HepG2 (cell line): ENCODE data around the gene MUL1. TPM values are rescaled to one million over a fixed set of nuclear protein-coding genes. Genes with fewer than 3 reads are reported as not detected.
A peak's percentile ranks its signal among the peaks of the same experiment; 100 is the strongest.

Experiments used
- AHDC1 ChIP-seq: sonication (generic); formaldehyde crosslinking; IDR thresholded peaks from 2 replicates; pipeline ENCODE4 v1.5.1; 2020; ENCODE audit warnings: mild to moderate bottlenecking, missing genetic modification reagents, borderline replicate concordance
- EHMT2 ChIP-seq: fragments of 200-600 bp; sonication (generic); IDR thresholded peaks from 2 replicates; pipeline ENCODE4 v1.7.0; 2017; ENCODE audit warnings: antibody characterized with exemption, low read depth, low read length, borderline replicate concordance
- HNRNPK ChIP-seq: fragments of 200-400 bp; formaldehyde crosslinking; IDR thresholded peaks from 2 replicates; pipeline ENCODE4 v1.6.1; 2018; ENCODE audit warnings: low read length, low read depth, moderate library complexity, mild to moderate bottlenecking; ENCODE audit not compliant: poor library complexity, severe bottlenecking
- KMT2B ChIP-seq: IDR thresholded peaks from 2 replicates; pipeline ENCODE4 v1.6.1; 2016; ENCODE audit warnings: missing genetic modification reagents, missing compliant biosample characterization
- MTA3 ChIP-seq: sonication (generic); formaldehyde crosslinking; IDR thresholded peaks from 2 replicates; pipeline ENCODE4 v1.4.0; 2020; ENCODE audit warnings: missing genetic modification reagents
- PRDM10 ChIP-seq: sonication (generic); formaldehyde crosslinking; IDR thresholded peaks from 2 replicates; pipeline ENCODE4 v1.4.0; 2020; ENCODE audit warnings: low read depth, missing genetic modification reagents
- RCOR2 ChIP-seq: IDR thresholded peaks from 2 replicates; pipeline ENCODE4 v1.6.1; 2016; ENCODE audit warnings: missing biosample characterization, missing genetic modification reagents
- SP2 ChIP-seq: sonication (generic); formaldehyde crosslinking; IDR thresholded peaks from 2 replicates; pipeline ENCODE4 v1.5.1; 2020; ENCODE audit warnings: mild to moderate bottlenecking, missing genetic modification reagents
- ZNF44 ChIP-seq: sonication (generic); formaldehyde crosslinking; IDR thresholded peaks from 2 replicates; pipeline ENCODE4 v1.5.1; 2020; ENCODE audit warnings: mild to moderate bottlenecking, missing genetic modification reagents
- ZNF496 ChIP-seq: sonication (generic); formaldehyde crosslinking; IDR thresholded peaks from 2 replicates; pipeline ENCODE4 v1.8.1; 2023; ENCODE audit warnings: mild to moderate bottlenecking, moderate library complexity, missing genetic modification reagents; ENCODE audit not compliant: insufficient replicate concordance
- ZNF703 ChIP-seq: sonication (generic); formaldehyde crosslinking; IDR thresholded peaks from 2 replicates; pipeline ENCODE4 v1.5.1; 2020; ENCODE audit warnings: missing genetic modification reagents, mild to moderate bottlenecking, moderate library complexity, borderline replicate concordance
- ZNF749 ChIP-seq: sonication (generic); formaldehyde crosslinking; IDR thresholded peaks from 2 replicates; pipeline ENCODE4 v1.8.0; 2022; ENCODE audit warnings: mild to moderate bottlenecking, missing genetic modification reagents, moderate library complexity, borderline replicate concordance
- ZNF75D ChIP-seq: sonication (generic); formaldehyde crosslinking; IDR thresholded peaks from 2 replicates; pipeline ENCODE4 v1.8.1; 2023; ENCODE audit warnings: missing genetic modification reagents, mild to moderate bottlenecking, borderline replicate concordance
- polyA plus RNA-seq, 8 experiments: library from polyadenylated mRNA; depleted of rRNA in 3 of 8; stranded (reverse) in 7 of 8; unstranded in 1 of 8; fragments of >200 nt; fragmentation: Illumina TruSeq in 4 of 8; extraction: Trizol in 4 of 8; gene quantifications; 2 replicates each; pipeline versions ENCODE4 v1.2.1 to v1.2.3, GENCODE V29; 2011 to 2016; ENCODE audit warnings: low read depth in 4 of 8, missing spikeins in 1 of 8, mixed read lengths in 1 of 8; ENCODE audit not compliant: insufficient read depth in 1 of 8
- total RNA-seq, 5 experiments: library from RNA; depleted of rRNA; stranded (reverse); fragments of >200 nt; fragmentation: Illumina TruSeq; extraction: Trizol; gene quantifications; 2 replicates each; pipeline ENCODE4 v1.2.3, GENCODE V29; 2016; ENCODE audit warnings: low read depth in 1 of 5
- TF ChIP-seq, protein P1 (sequence below): sonication (generic); formaldehyde crosslinking; IDR thresholded peaks from 2 replicates; pipeline ENCODE4 v1.5.0; 2020; ENCODE audit warnings: mild to moderate bottlenecking, missing genetic modification reagents

The MUL1 gene
- total and polyA plus RNA-seq, 2 of the 13 experiments (the other 11 are each of a cell fraction or from before 2014, with no cell fraction given) = 21.5 to 26.5 TPM

DNA sequence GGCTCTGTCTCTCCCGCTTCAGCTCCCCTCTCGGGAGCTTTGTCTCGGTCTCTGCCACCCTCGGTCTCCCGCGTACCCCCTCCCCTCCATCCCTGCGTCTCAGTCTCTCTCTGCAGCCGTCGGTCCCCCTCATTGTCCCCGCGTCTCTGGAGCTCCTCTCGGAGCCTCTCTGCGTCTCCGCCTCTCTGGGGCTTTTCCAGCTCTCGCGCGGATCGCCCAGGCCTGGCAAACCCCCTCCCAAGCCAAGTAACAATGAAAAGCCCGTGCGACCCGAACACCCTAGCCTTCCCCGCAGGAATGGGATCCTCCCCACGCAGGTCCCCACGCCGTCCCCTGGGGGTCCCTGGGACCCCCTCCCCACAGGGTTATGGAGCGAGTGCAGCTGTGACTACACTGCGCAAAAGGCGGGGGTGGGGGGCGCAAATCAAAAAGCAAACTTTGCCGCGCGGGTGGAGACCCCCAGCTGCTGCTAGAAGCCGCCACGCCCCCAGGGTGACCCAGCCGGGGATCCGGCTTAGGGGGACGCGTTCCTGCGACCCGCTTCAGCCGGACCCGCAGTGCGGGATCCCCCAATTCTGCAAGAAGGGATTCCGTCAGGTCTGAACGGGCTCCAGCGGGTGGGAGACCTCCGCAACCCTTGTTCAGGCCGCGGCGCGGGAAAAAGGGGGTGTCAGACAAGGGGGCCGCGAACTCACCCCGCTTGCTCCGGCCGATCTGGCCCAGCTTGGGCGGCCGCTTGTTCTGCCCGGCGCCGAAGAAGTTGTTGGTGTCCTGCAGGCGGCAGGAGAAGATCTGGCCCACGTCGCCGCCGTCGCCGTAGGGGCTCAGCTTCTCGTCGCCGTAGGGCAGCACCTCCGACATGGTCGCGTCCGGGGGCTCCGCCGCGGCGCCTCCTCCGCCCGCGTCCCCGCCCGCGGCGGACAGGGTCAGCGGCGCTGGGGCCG lies 23.2 kb downstream of the MUL1 start (continued):
- TF ChIP-seq ZNF496 (CRISPR knock-in tag) (no peak), MTA3 (CRISPR knock-in tag) (no peak), EHMT2 (no peak), ZNF75D (no peak), ZNF749 (CRISPR knock-in tag) (no peak), ZNF44 (no peak), AHDC1 (no peak), KMT2B (no peak), ZNF703 (CRISPR knock-in tag) (no peak; the same call in 1 of the 2 replicates), RCOR2 (no peak), PRDM10 (CRISPR knock-in tag) (no peak), SP2 (CRISPR knock-in tag) (no peak), HNRNPK (peak; percentile 22)
- TF ChIP-seq, protein P1, sequence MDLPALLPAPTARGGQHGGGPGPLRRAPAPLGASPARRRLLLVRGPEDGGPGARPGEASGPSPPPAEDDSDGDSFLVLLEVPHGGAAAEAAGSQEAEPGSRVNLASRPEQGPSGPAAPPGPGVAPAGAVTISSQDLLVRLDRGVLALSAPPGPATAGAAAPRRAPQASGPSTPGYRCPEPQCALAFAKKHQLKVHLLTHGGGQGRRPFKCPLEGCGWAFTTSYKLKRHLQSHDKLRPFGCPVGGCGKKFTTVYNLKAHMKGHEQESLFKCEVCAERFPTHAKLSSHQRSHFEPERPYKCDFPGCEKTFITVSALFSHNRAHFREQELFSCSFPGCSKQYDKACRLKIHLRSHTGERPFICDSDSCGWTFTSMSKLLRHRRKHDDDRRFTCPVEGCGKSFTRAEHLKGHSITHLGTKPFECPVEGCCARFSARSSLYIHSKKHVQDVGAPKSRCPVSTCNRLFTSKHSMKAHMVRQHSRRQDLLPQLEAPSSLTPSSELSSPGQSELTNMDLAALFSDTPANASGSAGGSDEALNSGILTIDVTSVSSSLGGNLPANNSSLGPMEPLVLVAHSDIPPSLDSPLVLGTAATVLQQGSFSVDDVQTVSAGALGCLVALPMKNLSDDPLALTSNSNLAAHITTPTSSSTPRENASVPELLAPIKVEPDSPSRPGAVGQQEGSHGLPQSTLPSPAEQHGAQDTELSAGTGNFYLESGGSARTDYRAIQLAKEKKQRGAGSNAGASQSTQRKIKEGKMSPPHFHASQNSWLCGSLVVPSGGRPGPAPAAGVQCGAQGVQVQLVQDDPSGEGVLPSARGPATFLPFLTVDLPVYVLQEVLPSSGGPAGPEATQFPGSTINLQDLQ (CRISPR knock-in tag) = no peak
